HG03097 (cell line): ENCODE data around the gene KNTC1.
A peak's percentile ranks its signal among the peaks of the same experiment; 100 is the strongest.
"Not testable (repeated sequence)": the region's sequence is repeated elsewhere in the genome, so short reads cannot be mapped to it uniquely, and the experiment has no call there.

ENCODE experiments used
- ATAC-seq: cut with Tn5 transposase; IDR thresholded peaks from one replicate; pipeline ENCODE4 v1.9.1; 2021; ENCODE audit not compliant: unreplicated experiment, low FRiP score

The KNTC1 gene

GRCh38 chr12:122526683-122527477, at the start of gene KNTC1, which contains the start of gene RSRC2:
KNTC1 (plus strand) TSS chr12:122527249; CDS start chr12:122530064, 2,815 bp downstream.
RSRC2 (minus strand) TSS chr12:122526936; CDS start chr12:122526853, 83 bp downstream.
- peak; percentile 87 for ATAC-seq

- no peak for ATAC-seq
Measured at GRCh38 chr12:122480753-122481152, 46.3 kb upstream of the KNTC1 start.

- ATAC-seq = no peak
Measured at GRCh38 chr12:122481861-122482260, 45.2 kb upstream of the KNTC1 start.

- ATAC-seq = no peak
Measured at GRCh38 chr12:122483969-122484368, 43.1 kb upstream of the KNTC1 start.

- ATAC-seq = not testable (repeated sequence)
Measured at GRCh38 chr12:122484385-122484784, 42.7 kb upstream of the KNTC1 start.

GRCh38 chr12:122486360-122486759, 40.7 kb upstream of the KNTC1 start:
- ATAC-seq = not testable (repeated sequence)

- no peak for ATAC-seq
Measured at GRCh38 chr12:122486805-122487426, 40.1 kb upstream of the KNTC1 start.

GRCh38 chr12:122487807-122488206, 39.2 kb upstream of the KNTC1 start:
- not testable (repeated sequence) for ATAC-seq

- no peak for ATAC-seq
Measured at GRCh38 chr12:122489038-122489437, 38.0 kb upstream of the KNTC1 start.

- ATAC-seq = no peak
Measured at GRCh38 chr12:122491991-122492390, 35.1 kb upstream of the KNTC1 start.

GRCh38 chr12:122493222-122493621, 33.8 kb upstream of the KNTC1 start:
- not testable (repeated sequence) for ATAC-seq

GRCh38 chr12:122495258-122495657, 31.8 kb upstream of the KNTC1 start:
- ATAC-seq = no peak

GRCh38 chr12:122499991-122500684, 26.9 kb upstream of the KNTC1 start:
- ATAC-seq = peak; percentile 11

GRCh38 chr12:122500685-122501488, 26.2 kb upstream of the KNTC1 start, which contains the start of gene ZCCHC8:
ZCCHC8 (minus strand) TSS chr12:122500932; CDS start chr12:122500840, 92 bp downstream.
- ATAC-seq = peak; percentile 94

GRCh38 chr12:122501489-122501989, 25.5 kb upstream of the KNTC1 start:
- no peak for ATAC-seq

GRCh38 chr12:122503147-122503751, 23.8 kb upstream of the KNTC1 start:
- no peak for ATAC-seq

GRCh38 chr12:122503783-122504590, 23.1 kb upstream of the KNTC1 start:
- no peak for ATAC-seq

GRCh38 chr12:122505419-122506051, 21.5 kb upstream of the KNTC1 start:
- no peak for ATAC-seq
